T-helper 1 cell treated with Interleukin-12 subunit alpha and Interleukin-12 subunit beta and Interleukin-4 antibody, amounts not matched to agents 30 μg/mL and 1 μg/mL, for 36 hours (primary cell): ENCODE results near the gene PRDM2.

Experiments
- H3K27ac Mint-ChIP-seq: one replicate; pipeline ENCODE4 v1.8.0; 2021; ENCODE audit warnings: mild to moderate bottlenecking, mixed read lengths
- H3K27me3 Mint-ChIP-seq: one replicate; pipeline ENCODE4 v1.8.0; 2021; ENCODE audit warnings: low read depth, mixed read lengths
- H3K36me3 Mint-ChIP-seq: one replicate; pipeline ENCODE4 v1.8.0; 2021; ENCODE audit warnings: low read depth, mixed read lengths
- H3K4me1 Mint-ChIP-seq: one replicate; pipeline ENCODE4 v1.8.0; 2021; ENCODE audit warnings: low read depth, mixed read lengths
- H3K4me3 Mint-ChIP-seq: one replicate; pipeline ENCODE4 v1.8.0; 2021; ENCODE audit warnings: mild to moderate bottlenecking, moderate library complexity, mixed read lengths
- H3K9me3 Mint-ChIP-seq: one replicate; pipeline ENCODE4 v1.8.0; 2021; ENCODE audit warnings: mixed read lengths

The PRDM2 gene

DNA sequence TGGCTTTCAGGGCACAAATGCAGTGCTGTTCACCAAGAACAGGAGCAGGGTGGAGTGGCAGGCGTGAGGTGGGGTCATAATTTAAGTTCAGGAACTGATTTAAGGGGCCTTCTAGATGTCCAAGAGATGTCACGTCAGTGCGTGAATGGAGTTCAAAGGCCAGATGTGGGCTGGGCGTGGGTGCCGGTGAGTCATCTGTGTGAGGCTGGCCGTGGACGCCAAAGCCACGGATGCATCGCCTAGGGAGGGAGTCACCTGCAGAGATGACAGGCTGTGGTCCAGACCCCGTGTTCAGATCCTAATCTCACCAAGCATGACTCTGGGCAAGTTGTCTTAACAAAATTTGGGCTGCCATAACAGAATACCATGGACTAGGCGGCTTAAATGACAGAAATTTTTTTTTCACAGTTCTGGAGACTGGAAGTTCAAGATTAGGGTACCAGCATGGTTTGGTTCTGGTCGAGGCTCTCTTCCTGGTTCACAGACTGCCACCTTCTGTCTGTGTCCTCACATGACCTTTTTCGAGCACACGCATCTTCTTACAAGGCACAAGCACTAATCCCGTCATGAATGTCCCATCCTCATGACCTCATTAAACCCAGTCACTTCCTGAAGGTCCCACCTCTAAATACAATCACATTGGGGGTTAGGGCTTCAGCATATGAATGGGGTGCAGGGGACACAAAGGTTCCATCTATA is 109.6 kb downstream of the PRDM2 start:
- H3K4me3 Mint-ChIP-seq = no peak overlapping the region
- no peak overlapping the region for H3K27ac Mint-ChIP-seq
- H3K9me3 Mint-ChIP-seq = no peaks in the 10 kb centered on the region
- H3K36me3 Mint-ChIP-seq = no peaks in the 10 kb centered on the region
- no peaks in the 10 kb centered on the region for H3K27me3 Mint-ChIP-seq
- H3K4me1 Mint-ChIP-seq = peaks cover 8% of the 10 kb centered on the region

DNA sequence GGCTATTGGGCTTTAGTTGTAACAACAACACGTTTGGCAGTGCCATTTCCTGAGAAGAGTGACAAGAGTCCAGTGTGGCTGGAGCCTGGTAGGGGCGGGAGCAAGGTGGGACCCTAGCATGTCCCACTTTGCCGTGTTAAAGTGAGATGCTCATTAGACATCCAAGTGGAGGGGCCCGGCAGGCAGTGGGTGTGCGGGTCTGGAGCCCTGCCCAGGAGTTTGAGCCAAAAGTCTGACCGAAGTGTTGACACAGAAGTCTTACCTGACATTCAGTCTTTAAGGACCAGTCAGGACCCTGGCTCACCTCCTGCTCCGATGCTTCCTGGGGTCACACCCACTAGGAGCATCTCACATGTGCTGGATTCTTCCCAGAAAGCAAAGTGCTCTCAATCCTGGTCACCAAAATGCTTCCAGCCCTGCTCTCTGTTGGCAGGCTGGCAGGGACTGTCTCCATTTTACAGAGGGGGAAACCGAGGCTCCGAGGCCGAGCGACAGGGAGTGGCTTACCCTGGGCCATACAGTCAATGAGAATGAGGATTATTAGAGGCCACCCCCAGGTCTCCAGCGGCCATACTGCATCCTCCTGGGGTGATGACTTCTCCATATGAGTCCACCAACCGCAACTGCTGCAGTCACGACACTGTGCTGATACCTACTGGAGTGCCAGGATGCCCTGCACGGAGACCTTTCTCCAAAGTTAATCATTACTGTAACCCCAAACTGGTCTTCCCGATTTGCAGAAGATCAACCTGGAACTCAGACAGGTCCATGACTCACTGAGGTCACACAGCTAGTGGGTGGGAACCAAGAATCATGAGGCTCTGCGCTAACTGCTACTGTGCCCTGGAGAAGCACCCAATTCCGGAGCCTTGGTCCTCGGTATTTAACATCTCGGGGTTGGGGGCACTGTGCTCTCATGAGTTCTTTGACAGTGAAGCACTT is 112.7 kb downstream of the PRDM2 start:
- Mint-ChIP-seq H3K36me3 (no peaks in the 10 kb centered on the region), H3K27ac (no peak overlapping the region), H3K4me3 (no peak overlapping the region), H3K4me1 (peaks cover 3% of the 10 kb centered on the region), H3K9me3 (no peaks in the 10 kb centered on the region), H3K27me3 (no peaks in the 10 kb centered on the region)

DNA sequence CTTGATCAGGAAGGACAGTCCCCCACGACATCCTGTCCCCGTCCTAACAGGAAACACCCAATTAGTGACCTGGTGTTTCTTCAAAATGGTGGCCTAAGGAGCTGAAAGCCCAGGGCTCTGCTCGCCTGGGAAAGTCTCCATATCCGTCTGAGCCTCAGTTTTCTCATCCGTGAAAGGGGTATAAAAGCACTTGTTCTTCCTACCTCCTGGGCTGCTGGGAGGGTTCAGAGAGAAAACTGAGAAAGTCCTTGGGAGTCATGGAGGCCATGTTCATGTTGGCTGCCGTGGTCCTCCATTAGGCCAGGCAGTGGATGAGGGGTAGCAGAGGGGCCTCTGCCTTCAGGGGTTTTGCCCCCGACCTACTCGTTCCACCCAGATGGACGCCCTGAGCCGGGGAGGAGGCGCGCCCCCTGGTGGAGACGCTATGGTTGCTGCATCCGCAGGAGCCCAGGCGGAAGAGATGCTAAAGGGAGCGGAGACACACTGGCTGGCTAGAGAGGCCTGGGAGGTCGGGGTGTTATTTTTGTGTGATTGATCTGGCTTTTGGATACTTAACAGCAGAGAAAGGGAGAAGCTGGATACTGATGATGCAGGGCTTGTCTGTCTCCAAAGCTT is 113.5 kb downstream of the PRDM2 start:
- Mint-ChIP-seq H3K4me1 (peaks cover 2% of the 10 kb centered on the region), H3K36me3 (peaks cover under 1% of the 10 kb centered on the region), H3K4me3 (no peak overlapping the region), H3K27me3 (no peaks in the 10 kb centered on the region), H3K9me3 (no peaks in the 10 kb centered on the region), H3K27ac (no peak overlapping the region)

DNA sequence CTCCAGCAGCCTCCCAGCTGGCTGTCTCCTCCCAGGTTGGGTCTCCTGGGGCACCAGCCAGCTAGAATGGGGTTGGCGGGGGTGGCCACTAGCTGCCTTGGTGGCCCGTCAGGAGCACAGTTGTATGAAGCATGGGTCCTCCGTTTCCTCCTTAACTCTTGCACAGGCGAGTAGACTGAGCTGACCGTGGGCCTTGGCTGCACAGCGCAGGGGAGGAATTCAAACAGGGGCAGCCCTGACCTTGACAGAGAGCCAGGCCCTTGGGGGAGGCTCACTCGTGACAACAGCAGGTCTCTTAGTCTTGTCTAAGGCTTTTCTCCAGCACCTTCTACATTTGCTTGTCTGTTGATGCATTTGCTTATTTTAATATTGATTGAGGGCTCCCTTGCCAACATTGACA is 114.1 kb downstream of the PRDM2 start:
- H3K4me3 Mint-ChIP-seq = no peak overlapping the region
- no peak overlapping the region for H3K27ac Mint-ChIP-seq
- H3K9me3 Mint-ChIP-seq = no peaks in the 10 kb centered on the region
- no peaks in the 10 kb centered on the region for H3K27me3 Mint-ChIP-seq
- no peaks in the 10 kb centered on the region for H3K4me1 Mint-ChIP-seq
- peaks cover 1% of the 10 kb centered on the region for H3K36me3 Mint-ChIP-seq

DNA sequence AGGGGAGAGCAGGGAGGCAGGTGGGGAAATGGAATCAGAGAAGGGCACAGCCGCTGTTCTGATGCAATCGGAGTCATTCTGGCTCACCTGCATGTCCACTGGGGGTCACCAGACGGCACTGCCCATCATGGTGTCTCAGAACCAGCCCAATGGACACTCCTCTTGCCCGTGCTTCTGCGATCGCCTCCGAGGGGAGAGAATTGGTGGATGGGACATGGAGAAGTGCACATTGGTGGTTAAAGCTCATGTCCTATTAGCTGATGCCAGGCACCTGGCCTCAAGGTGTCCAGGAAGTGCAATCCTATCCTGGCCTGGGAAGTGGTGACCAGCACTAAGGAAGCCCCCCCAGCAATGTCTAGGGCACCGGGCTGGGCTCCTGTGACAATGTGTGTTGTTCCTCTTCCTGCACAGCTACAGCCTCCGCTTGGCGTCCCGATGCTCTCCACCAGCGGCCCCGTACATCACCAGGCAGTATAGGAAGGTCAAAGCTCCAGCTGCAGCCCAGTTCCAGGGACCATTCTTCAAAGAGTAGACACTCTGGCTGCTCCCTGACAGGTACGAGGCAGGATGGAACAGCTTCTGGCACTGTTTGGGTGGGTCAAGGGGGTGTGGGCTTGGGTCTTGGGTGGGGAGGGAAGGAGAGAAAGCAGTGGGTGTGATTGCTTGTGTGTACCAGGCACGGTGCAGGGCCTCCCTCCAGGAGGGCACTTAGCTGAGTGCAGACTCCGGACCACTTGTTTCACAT is 116.2 kb downstream of the PRDM2 start:
- no peak overlapping the region for H3K4me3 Mint-ChIP-seq
- no peaks in the 10 kb centered on the region for H3K27me3 Mint-ChIP-seq
- H3K36me3 Mint-ChIP-seq = peaks cover 1% of the 10 kb centered on the region
- H3K9me3 Mint-ChIP-seq = no peaks in the 10 kb centered on the region
- H3K27ac Mint-ChIP-seq = no peak overlapping the region
- H3K4me1 Mint-ChIP-seq = no peaks in the 10 kb centered on the region

DNA sequence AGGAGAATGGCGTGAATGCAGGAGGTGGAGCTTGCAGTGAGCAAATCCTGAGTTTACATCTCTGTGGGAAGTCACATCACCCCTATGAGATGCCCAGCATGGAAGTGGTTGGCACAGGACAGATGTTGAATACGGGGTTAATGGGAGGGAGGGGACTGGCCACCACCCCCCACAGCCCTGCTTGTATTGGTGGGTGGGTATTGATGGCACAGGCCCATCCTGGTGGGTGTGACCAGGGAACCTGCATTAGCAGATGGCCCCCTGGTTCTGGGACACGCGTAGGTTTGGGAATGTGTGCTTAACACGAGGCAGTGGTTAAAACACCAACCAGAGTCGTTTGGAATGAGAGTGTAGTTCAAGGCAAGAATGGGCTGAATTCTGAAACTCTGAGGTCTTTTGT is 117.9 kb downstream of the PRDM2 start:
- peaks cover 5% of the 10 kb centered on the region for H3K36me3 Mint-ChIP-seq
- no peak overlapping the region for H3K4me3 Mint-ChIP-seq
- no peak overlapping the region for H3K27ac Mint-ChIP-seq
- H3K9me3 Mint-ChIP-seq = no peaks in the 10 kb centered on the region
- H3K4me1 Mint-ChIP-seq = no peaks in the 10 kb centered on the region
- no peaks in the 10 kb centered on the region for H3K27me3 Mint-ChIP-seq

DNA sequence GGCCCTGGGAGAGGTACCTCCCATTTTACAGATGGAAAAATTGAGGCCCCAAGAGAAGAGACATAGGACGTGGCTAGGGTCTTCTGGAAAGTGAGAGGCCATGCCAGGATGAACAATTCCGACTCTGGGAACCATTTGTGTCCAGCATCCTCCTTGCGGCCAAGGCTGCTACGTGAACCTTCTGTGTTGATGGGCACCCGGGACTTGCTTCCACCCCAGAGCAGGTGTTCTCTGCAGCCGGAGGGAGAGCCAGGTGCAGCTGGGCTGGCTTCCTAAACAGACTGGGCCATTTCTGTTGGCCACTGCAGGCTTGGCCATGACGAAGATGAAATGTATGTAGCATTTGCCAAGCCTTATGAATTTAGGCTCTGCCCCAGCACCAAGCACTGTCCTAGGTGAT is 118.9 kb downstream of the PRDM2 start:
- H3K4me1 Mint-ChIP-seq = no peaks in the 10 kb centered on the region
- no peaks in the 10 kb centered on the region for H3K27me3 Mint-ChIP-seq
- no peak overlapping the region for H3K27ac Mint-ChIP-seq
- H3K9me3 Mint-ChIP-seq = no peaks in the 10 kb centered on the region
- no peak overlapping the region for H3K4me3 Mint-ChIP-seq
- H3K36me3 Mint-ChIP-seq = peaks cover 5% of the 10 kb centered on the region

DNA sequence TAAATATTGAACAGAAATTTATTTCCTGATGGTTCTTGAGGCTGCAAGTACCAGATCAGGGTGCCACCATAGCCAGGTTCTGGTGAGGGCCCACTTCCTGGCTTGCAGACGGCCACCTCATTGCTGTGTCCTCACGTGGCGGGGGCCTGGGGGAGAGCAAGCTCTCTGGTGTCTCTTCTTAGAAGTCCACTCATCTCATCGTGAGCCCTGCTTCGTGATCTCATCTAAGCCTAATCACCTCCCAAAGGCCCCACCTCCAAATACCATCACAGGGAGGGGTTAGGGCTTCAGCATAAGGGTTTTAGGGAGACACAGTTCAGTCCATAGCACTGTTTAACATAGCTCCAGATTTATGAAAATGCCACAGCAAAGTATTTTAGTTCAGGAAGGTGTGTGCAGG is 119.7 kb downstream of the PRDM2 start:
- H3K9me3 Mint-ChIP-seq = no peaks in the 10 kb centered on the region
- H3K4me3 Mint-ChIP-seq = no peak overlapping the region
- H3K36me3 Mint-ChIP-seq = peaks cover 5% of the 10 kb centered on the region
- no peaks in the 10 kb centered on the region for H3K27me3 Mint-ChIP-seq
- H3K27ac Mint-ChIP-seq = no peak overlapping the region
- no peaks in the 10 kb centered on the region for H3K4me1 Mint-ChIP-seq

DNA sequence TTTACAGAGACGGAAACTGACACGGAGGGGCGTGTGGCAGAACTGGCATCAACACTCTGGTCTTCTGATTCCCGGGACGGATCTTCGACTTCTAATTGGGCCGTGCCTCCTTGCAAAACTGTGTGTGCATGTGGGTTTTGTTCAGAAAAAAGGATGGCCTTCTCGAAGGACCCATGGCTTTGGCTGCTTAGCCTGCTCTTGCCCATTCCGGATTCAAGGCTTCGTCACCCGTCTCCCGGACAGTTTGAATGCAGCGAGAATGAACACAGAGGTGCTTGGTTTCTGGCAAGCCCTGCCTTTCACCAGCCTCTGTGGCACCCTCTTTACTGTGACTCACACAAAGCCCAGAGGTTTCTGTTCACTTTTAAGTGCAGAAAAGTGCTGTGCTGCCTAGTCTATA is 120.1 kb downstream of the PRDM2 start:
- H3K4me3 Mint-ChIP-seq = no peak overlapping the region
- no peaks in the 10 kb centered on the region for H3K4me1 Mint-ChIP-seq
- no peak overlapping the region for H3K27ac Mint-ChIP-seq
- no peaks in the 10 kb centered on the region for H3K9me3 Mint-ChIP-seq
- no peaks in the 10 kb centered on the region for H3K27me3 Mint-ChIP-seq
- peaks cover 5% of the 10 kb centered on the region for H3K36me3 Mint-ChIP-seq

DNA sequence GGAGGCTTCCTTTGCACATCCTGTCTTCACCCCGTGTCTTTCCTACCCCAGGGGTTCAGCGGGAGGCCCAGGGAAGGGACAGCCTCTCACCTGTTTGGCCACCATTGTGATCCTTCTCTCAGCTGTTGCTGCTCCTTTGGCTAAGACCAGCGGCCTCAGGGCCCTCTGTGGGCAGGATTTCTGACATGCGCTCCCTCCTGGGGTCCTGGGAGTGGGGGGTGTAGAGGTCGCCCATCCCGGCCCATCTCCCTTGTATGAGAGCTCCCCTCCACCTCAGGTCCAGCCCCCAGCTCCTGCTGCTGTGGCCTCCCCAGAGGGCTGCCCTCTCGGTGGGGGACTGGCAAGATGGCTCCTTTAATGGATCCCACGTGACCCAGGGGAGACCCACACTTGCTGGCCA is 120.5 kb downstream of the PRDM2 start:
- Mint-ChIP-seq H3K9me3 (no peaks in the 10 kb centered on the region), H3K4me1 (no peaks in the 10 kb centered on the region), H3K27ac (no peak overlapping the region), H3K4me3 (no peak overlapping the region), H3K36me3 (peaks cover 5% of the 10 kb centered on the region), H3K27me3 (no peaks in the 10 kb centered on the region)

DNA sequence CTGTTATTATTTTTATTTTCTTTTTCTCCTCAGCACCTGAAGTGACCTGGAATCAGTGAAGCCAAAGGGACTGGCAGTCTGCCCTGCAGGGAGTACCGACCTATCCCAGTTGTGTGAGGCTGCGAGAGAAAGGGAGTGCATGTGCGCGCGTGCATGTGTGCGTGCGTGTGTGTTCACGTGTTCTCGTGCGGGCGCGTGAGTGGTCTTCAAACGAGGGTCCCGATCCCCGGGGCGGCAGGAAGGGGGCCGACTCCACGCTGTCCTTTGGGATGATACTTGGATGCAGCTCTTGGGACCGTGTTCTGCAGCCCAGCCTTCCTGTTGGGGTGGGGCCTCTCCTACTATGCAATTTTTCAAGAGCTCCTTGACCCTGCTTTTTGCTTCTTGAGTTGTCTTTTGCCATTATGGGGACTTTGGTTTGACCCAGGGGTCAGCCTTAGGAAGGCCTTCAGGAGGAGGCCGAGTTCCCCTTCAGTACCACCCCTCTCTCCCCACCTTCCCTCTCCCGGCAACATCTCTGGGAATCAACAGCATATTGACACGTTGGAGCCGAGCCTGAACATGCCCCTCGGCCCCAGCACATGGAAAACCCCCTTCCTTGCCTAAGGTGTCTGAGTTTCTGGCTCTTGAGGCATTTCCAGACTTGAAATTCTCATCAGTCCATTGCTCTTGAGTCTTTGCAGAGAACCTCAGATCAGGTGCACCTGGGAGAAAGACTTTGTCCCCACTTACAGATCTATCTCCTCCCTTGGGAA is 123.3 kb downstream of the PRDM2 start:
- H3K9me3 Mint-ChIP-seq = no peaks in the 10 kb centered on the region
- H3K27me3 Mint-ChIP-seq = no peaks in the 10 kb centered on the region
- H3K27ac Mint-ChIP-seq = no peak overlapping the region
- H3K36me3 Mint-ChIP-seq = peaks cover 5% of the 10 kb centered on the region
- no peaks in the 10 kb centered on the region for H3K4me1 Mint-ChIP-seq
- H3K4me3 Mint-ChIP-seq = no peak overlapping the region

DNA sequence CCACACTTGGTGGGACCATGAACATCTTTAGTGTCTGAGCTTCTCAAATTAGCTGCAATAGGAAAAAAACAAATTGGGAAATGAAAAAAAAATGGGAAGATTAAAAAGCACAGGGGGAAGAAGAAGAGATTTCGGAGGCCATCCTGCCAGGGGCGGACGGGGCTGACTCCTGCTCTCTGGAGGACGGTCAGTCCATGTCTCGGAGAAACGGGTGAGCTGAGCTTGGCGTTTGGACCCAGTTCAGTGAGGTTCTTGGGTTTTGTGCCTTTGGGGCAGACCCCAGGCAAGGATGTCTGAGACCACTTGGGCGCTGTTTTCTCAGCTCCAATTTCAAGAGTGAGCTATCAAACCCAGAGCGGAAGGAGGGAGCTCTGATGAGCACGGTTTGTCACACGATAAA is 123.9 kb downstream of the PRDM2 start:
- Mint-ChIP-seq H3K27ac (no peak overlapping the region), H3K27me3 (no peaks in the 10 kb centered on the region), H3K4me3 (no peak overlapping the region), H3K36me3 (peaks cover 4% of the 10 kb centered on the region), H3K4me1 (no peaks in the 10 kb centered on the region), H3K9me3 (no peaks in the 10 kb centered on the region)

DNA sequence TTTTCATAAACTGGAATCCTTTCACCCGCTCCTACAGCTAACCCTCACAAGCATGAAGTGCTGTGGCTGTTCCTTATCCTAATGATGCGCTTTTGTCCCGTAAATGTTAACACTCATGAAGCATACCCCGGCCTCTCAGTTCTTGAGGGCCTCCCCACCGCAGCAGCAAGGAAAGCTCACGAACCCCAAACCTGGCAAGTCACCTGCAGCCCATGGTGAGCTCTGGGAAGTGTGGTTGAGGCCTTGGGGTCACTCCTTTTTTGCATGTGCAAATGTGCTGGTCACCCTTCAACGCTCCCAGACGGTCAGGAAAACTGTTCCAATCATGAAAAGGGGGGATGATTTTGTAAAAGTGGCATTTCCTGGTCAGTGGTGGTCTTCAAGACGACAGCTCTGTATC is 124.6 kb downstream of the PRDM2 start:
- peaks cover 4% of the 10 kb centered on the region for H3K36me3 Mint-ChIP-seq
- H3K27me3 Mint-ChIP-seq = no peaks in the 10 kb centered on the region
- H3K27ac Mint-ChIP-seq = no peak overlapping the region
- no peaks in the 10 kb centered on the region for H3K9me3 Mint-ChIP-seq
- no peaks in the 10 kb centered on the region for H3K4me1 Mint-ChIP-seq
- no peak overlapping the region for H3K4me3 Mint-ChIP-seq

DNA sequence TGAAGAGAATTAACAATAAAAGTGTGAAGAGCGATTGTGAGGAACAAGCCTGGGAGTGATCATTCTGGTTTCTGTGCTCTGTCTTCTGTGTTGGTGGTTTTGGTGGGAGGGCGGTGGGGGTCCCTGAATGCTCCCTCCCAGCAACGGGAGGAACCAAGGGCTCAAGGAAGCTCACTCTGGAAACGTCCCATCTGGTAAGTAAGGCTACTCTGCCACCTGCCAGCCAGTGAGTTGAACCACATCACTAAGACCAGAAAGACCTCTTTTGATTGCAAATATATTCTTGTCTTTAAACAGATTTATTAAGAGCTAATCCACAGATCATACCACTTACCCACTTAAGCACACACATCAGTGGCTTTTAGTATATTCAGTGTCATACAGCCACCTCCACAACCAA is 125.0 kb downstream of the PRDM2 start:
- no peaks in the 10 kb centered on the region for H3K27me3 Mint-ChIP-seq
- no peaks in the 10 kb centered on the region for H3K4me1 Mint-ChIP-seq
- H3K27ac Mint-ChIP-seq = no peak overlapping the region
- H3K36me3 Mint-ChIP-seq = peaks cover 4% of the 10 kb centered on the region
- H3K4me3 Mint-ChIP-seq = no peak overlapping the region
- H3K9me3 Mint-ChIP-seq = no peaks in the 10 kb centered on the region
